H9 (cell line): ENCODE data around the gene CPNE5. TPM values are rescaled to one million over a fixed set of nuclear protein-coding genes. Genes with fewer than 3 reads are reported as not detected.

ENCODE experiments used
- DNase-seq: peaks from one replicate; pipeline ENCODE4 v3.0.0-alpha.2; 2017
- H2AFZ ChIP-seq: one replicate; pipeline ENCODE4 v1.6.1; 2013; ENCODE audit warnings: mild to moderate bottlenecking, low read length, control low read depth, moderate library complexity
- H2AK5ac ChIP-seq: 2 replicates; pipeline ENCODE4 v1.6.1; 2013; ENCODE audit warnings: low read length, control low read depth, mixed read lengths; ENCODE audit not compliant: insufficient read length
- H2BK120ac ChIP-seq: one replicate; pipeline ENCODE4 v1.6.1; 2013; ENCODE audit warnings: low read depth, mild to moderate bottlenecking, low read length, control low read depth, inconsistent platforms; ENCODE audit not compliant: poor library complexity, severe bottlenecking
- H2BK12ac ChIP-seq: 2 replicates; pipeline ENCODE4 v1.6.1; 2013; ENCODE audit warnings: low read length, control low read depth, mixed read lengths, low read depth; ENCODE audit not compliant: insufficient read length
- H2BK15ac ChIP-seq: 2 replicates; pipeline ENCODE4 v1.6.1; 2013; ENCODE audit warnings: low read depth, low read length, control low read depth
- H2BK20ac ChIP-seq: one replicate; pipeline ENCODE4 v1.6.1; 2013; ENCODE audit warnings: low read depth, mild to moderate bottlenecking, low read length, control low read depth, inconsistent platforms; ENCODE audit not compliant: poor library complexity, severe bottlenecking
- H2BK5ac ChIP-seq: 2 replicates; pipeline ENCODE4 v1.6.1; 2013; ENCODE audit warnings: low read length, control low read depth, mixed read lengths; ENCODE audit not compliant: insufficient read length
- H3K14ac ChIP-seq: 2 replicates; pipeline ENCODE4 v1.6.1; 2013; ENCODE audit warnings: low read length, control low read depth; ENCODE audit not compliant: insufficient read depth
- H3K18ac ChIP-seq: 2 replicates; pipeline ENCODE4 v1.6.1; 2013; ENCODE audit warnings: low read depth, mild to moderate bottlenecking, mixed read lengths, low read length, control low read depth; ENCODE audit not compliant: insufficient read length
- H3K23ac ChIP-seq: 2 replicates; pipeline ENCODE4 v1.6.1; 2013; ENCODE audit warnings: low read length, control low read depth, mixed read lengths, low read depth; ENCODE audit not compliant: insufficient read length
- H3K23me2 ChIP-seq: 2 replicates; pipeline ENCODE4 v1.6.1; 2013; ENCODE audit warnings: low read depth, mild to moderate bottlenecking, mixed read lengths, low read length, control low read depth; ENCODE audit not compliant: insufficient read length, poor library complexity, severe bottlenecking
- H3K27ac ChIP-seq: 2 replicates; pipeline ENCODE4 v1.5.1; 2013; ENCODE audit warnings: low read length, control low read depth, mixed read lengths, low read depth; ENCODE audit not compliant: insufficient read length
- H3K27me3 ChIP-seq: 2 replicates; pipeline ENCODE4 v1.6.1; 2013; ENCODE audit warnings: low read length, control low read depth, inconsistent platforms; ENCODE audit not compliant: insufficient read depth
- H3K4ac ChIP-seq: 2 replicates; pipeline ENCODE4 v1.6.1; 2013; ENCODE audit warnings: low read depth, mild to moderate bottlenecking, control low read depth, inconsistent platforms, low read length, moderate library complexity
- H3K4me1 ChIP-seq: 2 replicates; pipeline ENCODE4 v1.6.1; 2013; ENCODE audit warnings: low read length, control low read depth, inconsistent platforms; ENCODE audit not compliant: insufficient read depth
- H3K4me2 ChIP-seq: 2 replicates; pipeline ENCODE4 v1.6.1; 2013; ENCODE audit warnings: low read length, control low read depth, mixed read lengths; ENCODE audit not compliant: insufficient read length, insufficient read depth
- H3K56ac ChIP-seq: 2 replicates; pipeline ENCODE4 v1.6.1; 2013; ENCODE audit warnings: low read depth, mild to moderate bottlenecking, mixed read lengths, low read length, control low read depth; ENCODE audit not compliant: insufficient read length
- H3K79me1 ChIP-seq: 2 replicates; pipeline ENCODE4 v1.6.1; 2013; ENCODE audit warnings: low read depth, mild to moderate bottlenecking, moderate library complexity, low read length, control low read depth, inconsistent platforms; ENCODE audit not compliant: insufficient read depth, poor library complexity, severe bottlenecking
- H3K79me2 ChIP-seq: 2 replicates; pipeline ENCODE4 v1.6.1; 2013; ENCODE audit warnings: low read length, control low read depth, inconsistent platforms; ENCODE audit not compliant: insufficient read depth
- H3K9ac ChIP-seq: 2 replicates; pipeline ENCODE4 v1.6.1; 2013; ENCODE audit warnings: low read length, control low read depth, mixed read lengths; ENCODE audit not compliant: insufficient read length; ENCODE audit errors: extremely low read depth
- H3K9me3 ChIP-seq: one replicate; pipeline ENCODE4 v1.6.1; 2013; ENCODE audit warnings: low read depth, low read length, inconsistent platforms; ENCODE audit not compliant: control insufficient read depth
- H3T11ph ChIP-seq: one replicate; pipeline ENCODE4 v1.6.1; 2013; ENCODE audit warnings: mild to moderate bottlenecking, low read length, control low read depth, inconsistent platforms
- H4K20me1 ChIP-seq: one replicate; pipeline ENCODE4 v1.6.1; 2013; ENCODE audit not compliant: control insufficient read depth, insufficient read length, insufficient read depth
- H4K5ac ChIP-seq: 2 replicates; pipeline ENCODE4 v1.6.1; 2013; ENCODE audit warnings: low read depth, mild to moderate bottlenecking, mixed read lengths, low read length, control low read depth; ENCODE audit not compliant: insufficient read length
- H4K8ac ChIP-seq: replicated peaks from 2 replicates; pipeline ENCODE4 v1.6.1; 2013; ENCODE audit warnings: low read length, control low read depth, mixed read lengths, low read depth; ENCODE audit not compliant: insufficient read length
- H4K91ac ChIP-seq: 2 replicates; pipeline ENCODE4 v1.6.1; 2013; ENCODE audit warnings: low read depth, mild to moderate bottlenecking, moderate library complexity, mixed read lengths, low read length, control low read depth; ENCODE audit not compliant: insufficient read length
- H3K27ac Mint-ChIP-seq, 3 experiments: 2 replicates in 2 of 3; 3 replicates in 1 of 3; pipeline ENCODE4 v1.8.0; 2020 to 2021; ENCODE audit warnings: mixed read lengths in 3 of 3, mild to moderate bottlenecking in 1 of 3, moderate library complexity in 1 of 3
- H3K27me3 Mint-ChIP-seq: 2 replicates; pipeline ENCODE4 v1.8.0; 2021; ENCODE audit warnings: low read depth, mild to moderate bottlenecking, moderate library complexity, mixed read lengths
- H3K36me3 Mint-ChIP-seq, 3 experiments: 2 replicates in 2 of 3; 3 replicates in 1 of 3; pipeline ENCODE4 v1.8.0; 2020 to 2021; ENCODE audit warnings: low read depth in 3 of 3, mixed read lengths in 3 of 3; ENCODE audit not compliant: insufficient read depth in 1 of 3
- H3K4me1 Mint-ChIP-seq, 2 experiments: 2 replicates each; pipeline ENCODE4 v1.8.0; 2020; ENCODE audit warnings: mixed read lengths in 2 of 2
- H3K4me3 Mint-ChIP-seq, 2 experiments: 2 replicates in 1 of 2; 3 replicates in 1 of 2; pipeline ENCODE4 v1.8.0; 2020 to 2021; ENCODE audit warnings: mild to moderate bottlenecking in 2 of 2, mixed read lengths in 2 of 2, moderate library complexity in 1 of 2
- H3K9me3 Mint-ChIP-seq, 2 experiments: 2 replicates in 1 of 2; 3 replicates in 1 of 2; pipeline ENCODE4 v1.8.0; 2020; ENCODE audit warnings: mild to moderate bottlenecking in 2 of 2, mixed read lengths in 2 of 2, moderate library complexity in 1 of 2
- WGBS: extraction: QIAGEN DNeasy Blood & Tissue Kit; methylation state at CpG from one replicate; pipeline ENCODE4 v1.1.7; 2013; ENCODE audit warnings: missing lambda C conversion rate, low lambda C conversion rate, mixed read lengths; ENCODE audit not compliant: insufficient read length; ENCODE audit errors: extremely low coverage; 5-methylcytosine and 5-hydroxymethylcytosine counted together
- total RNA-seq: library from RNA; stranded (reverse); gene quantifications from 2 replicates; pipeline ENCODE4 v1.2.1, GENCODE V29; 2021
- TF ChIP-seq, protein P1 (sequence below): fragments of 200-600 bp; sonication (generic); conservative IDR thresholded peaks from 3 replicates; pipeline ENCODE4 v1.8.0; 2021; ENCODE audit warnings: antibody characterized with exemption, mild to moderate bottlenecking

CPNE5 gene
- total RNA-seq, 1 experiment from 2014 or later: 0.52 TPM

- no peak overlapping the region for H3K23ac ChIP-seq
- H2BK5ac ChIP-seq: no peak overlapping the region
- no peak overlapping the region for H3K9ac ChIP-seq
- H3K27me3 ChIP-seq: no peaks in the 10 kb centered on the region
- no peak overlapping the region for H3K14ac ChIP-seq
- H4K5ac ChIP-seq: no peak overlapping the region
- no peaks in the 10 kb centered on the region for H3K79me1 ChIP-seq
- H2BK20ac ChIP-seq: no peak overlapping the region
- no peak overlapping the region for H2BK15ac ChIP-seq
- no peak overlapping the region for H2AFZ ChIP-seq
- WGBS: no CpG with 5 or more reads among the region's 3 CpGs
- no peak overlapping the region for H3K27ac Mint-ChIP-seq
- H3T11ph ChIP-seq: no peak overlapping the region
- H3K27ac ChIP-seq: no peak overlapping the region
- no peak overlapping the region for H3K56ac ChIP-seq
- no peak overlapping the region for H3K4ac ChIP-seq
- no peaks in the 10 kb centered on the region for H3K4me1 ChIP-seq
- no peaks in the 10 kb centered on the region for H3K4me1 Mint-ChIP-seq
- H3K36me3 Mint-ChIP-seq: no peaks in the 10 kb centered on the region
- H3K79me2 ChIP-seq: no peaks in the 10 kb centered on the region
- H3K9me3 ChIP-seq: no peaks in the 10 kb centered on the region
- no peak overlapping the region for H3K4me3 Mint-ChIP-seq
- no peak overlapping the region for H3K18ac ChIP-seq
- TF ChIP-seq, protein P1, sequence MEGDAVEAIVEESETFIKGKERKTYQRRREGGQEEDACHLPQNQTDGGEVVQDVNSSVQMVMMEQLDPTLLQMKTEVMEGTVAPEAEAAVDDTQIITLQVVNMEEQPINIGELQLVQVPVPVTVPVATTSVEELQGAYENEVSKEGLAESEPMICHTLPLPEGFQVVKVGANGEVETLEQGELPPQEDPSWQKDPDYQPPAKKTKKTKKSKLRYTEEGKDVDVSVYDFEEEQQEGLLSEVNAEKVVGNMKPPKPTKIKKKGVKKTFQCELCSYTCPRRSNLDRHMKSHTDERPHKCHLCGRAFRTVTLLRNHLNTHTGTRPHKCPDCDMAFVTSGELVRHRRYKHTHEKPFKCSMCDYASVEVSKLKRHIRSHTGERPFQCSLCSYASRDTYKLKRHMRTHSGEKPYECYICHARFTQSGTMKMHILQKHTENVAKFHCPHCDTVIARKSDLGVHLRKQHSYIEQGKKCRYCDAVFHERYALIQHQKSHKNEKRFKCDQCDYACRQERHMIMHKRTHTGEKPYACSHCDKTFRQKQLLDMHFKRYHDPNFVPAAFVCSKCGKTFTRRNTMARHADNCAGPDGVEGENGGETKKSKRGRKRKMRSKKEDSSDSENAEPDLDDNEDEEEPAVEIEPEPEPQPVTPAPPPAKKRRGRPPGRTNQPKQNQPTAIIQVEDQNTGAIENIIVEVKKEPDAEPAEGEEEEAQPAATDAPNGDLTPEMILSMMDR: no peak
- no peaks in the 10 kb centered on the region for H3K23me2 ChIP-seq
- no peak overlapping the region for H4K91ac ChIP-seq
- no peak overlapping the region for H2AK5ac ChIP-seq
- DNase-seq: no peak
- H3K4me2 ChIP-seq: no peak overlapping the region
- no peaks in the 10 kb centered on the region for H3K9me3 Mint-ChIP-seq
- no peak overlapping the region for H4K8ac ChIP-seq
- H3K27me3 Mint-ChIP-seq: no peaks in the 10 kb centered on the region; the same call in 1 of the 2 replicates
- H2BK12ac ChIP-seq: no peak overlapping the region
- no peaks in the 10 kb centered on the region for H4K20me1 ChIP-seq
- H2BK120ac ChIP-seq: no peak overlapping the region
Measured at GRCh38 chr6:36702656-36703055, 136.6 kb downstream of the CPNE5 start.
